Measurements from ENCODE around the gene ACAT2. TPM values are rescaled to one million over a fixed set of nuclear protein-coding genes. Genes with fewer than 3 reads are reported as not detected.

The ACAT2 gene
- total and polyA plus RNA-seq, 12 donors: 3.4 to 15.3 (median 5.8) TPM

DNA sequence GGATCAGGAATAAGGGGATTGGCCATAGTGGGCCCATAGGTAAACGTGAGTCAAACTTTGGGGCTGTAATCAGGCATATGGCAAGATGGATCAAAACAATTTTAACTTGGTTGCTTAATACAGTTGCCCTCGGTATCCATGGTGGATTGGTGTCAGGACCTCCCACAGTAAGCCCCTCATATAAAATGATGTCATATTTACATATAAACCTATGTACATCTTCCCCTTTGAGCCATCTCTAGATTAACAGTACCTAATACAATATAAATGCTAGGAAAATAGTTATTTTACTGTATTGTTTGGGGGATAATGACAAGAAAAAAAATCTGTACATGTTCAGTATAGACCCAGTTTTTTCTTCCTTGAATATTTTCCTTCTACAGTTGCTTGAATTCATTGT is 7.4 kb upstream of the ACAT2 start:
- TF ChIP-seq, protein P1, sequence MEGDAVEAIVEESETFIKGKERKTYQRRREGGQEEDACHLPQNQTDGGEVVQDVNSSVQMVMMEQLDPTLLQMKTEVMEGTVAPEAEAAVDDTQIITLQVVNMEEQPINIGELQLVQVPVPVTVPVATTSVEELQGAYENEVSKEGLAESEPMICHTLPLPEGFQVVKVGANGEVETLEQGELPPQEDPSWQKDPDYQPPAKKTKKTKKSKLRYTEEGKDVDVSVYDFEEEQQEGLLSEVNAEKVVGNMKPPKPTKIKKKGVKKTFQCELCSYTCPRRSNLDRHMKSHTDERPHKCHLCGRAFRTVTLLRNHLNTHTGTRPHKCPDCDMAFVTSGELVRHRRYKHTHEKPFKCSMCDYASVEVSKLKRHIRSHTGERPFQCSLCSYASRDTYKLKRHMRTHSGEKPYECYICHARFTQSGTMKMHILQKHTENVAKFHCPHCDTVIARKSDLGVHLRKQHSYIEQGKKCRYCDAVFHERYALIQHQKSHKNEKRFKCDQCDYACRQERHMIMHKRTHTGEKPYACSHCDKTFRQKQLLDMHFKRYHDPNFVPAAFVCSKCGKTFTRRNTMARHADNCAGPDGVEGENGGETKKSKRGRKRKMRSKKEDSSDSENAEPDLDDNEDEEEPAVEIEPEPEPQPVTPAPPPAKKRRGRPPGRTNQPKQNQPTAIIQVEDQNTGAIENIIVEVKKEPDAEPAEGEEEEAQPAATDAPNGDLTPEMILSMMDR (IDR thresholded peaks at IDR 0.05): no peak
- Histone ChIP-seq H3K27me3 (no peaks in the 10 kb centered on the region), H3K27ac (no peak overlapping the region), H3K4me3 (no peak overlapping the region), H3K36me3 (peaks cover 0 to 97% (median 31%) of the 10 kb centered on the region in 9 donors), H3K4me1 (no peaks in the 10 kb centered on the region), H3K9me3 (no peaks in the 10 kb centered on the region)
- ATAC-seq: no peak
- DNase-seq: no peak
- 83 to 84% methylated on average over 2 of the region's 2 CpGs for WGBS, 2 donors
- intact Hi-C loops (cut with DNase I): loop anchor here in 2 of 10 donors (5.0 to 10.0 kb wide), 2 partner anchors 33 to 60 kb away; partner anchors contain the start of genes SOD2 (in 1 of the 2) and TCP1 (in 1 of the 2)

DNA sequence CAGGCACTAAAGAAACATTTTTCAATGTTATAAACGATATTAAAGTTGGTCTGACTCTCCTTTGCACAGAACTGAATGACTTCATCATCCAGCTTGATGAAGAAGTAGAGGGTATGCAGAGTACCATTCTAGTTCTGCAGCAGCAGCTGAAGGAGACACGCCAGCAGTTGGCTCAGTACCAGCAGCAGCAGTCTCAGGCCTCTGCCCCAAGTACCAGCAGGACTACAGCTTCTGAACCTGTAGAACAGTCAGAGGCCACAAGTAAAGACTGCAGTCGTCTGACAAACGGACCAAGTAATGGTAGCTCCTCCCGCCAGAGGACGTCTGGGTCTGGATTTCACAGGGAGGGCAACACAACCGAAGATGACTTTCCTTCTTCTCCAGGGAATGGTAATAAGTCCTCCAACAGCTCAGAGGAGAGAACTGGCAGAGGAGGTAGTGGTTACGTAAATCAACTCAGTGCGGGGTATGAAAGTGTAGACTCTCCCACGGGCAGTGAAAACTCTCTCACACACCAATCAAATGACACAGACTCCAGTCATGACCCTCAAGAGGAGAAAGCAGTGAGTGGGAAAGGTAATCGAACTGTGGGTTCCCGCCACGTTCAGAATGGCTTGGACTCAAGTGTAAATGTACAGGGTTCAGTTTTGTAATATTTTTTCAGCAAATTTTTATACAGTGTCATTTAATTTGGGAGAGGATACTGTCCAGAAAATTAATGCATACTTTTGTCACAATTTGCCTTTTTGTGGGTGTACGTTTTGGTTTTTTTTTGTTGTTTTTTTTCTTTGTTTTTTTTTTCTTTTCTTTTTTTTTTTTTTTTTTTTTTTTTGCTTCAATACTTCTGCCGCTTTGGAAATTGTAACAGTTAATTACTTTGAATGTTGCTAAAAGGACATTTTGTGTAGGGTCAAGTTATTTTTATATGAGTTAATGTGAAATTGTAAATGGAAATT is 6.6 kb upstream of the ACAT2 start:
- DNase-seq (no peak), ATAC-seq (peak in 5 of 8 donors; percentile 10 to 51 (median 44))
- no peak overlapping the region for H3K27ac ChIP-seq

GRCh38 chr6:159756508-159756907 is 5.3 kb upstream of the ACAT2 start:
- 83 to 84% methylated on average over 4 of the region's 4 CpGs for WGBS, 2 donors
- H3K27me3 ChIP-seq: no peaks in the 10 kb centered on the region
- no peak overlapping the region for H3K4me3 ChIP-seq
- ATAC-seq: no peak
- TF ChIP-seq, protein P1 (IDR thresholded peaks at IDR 0.05): no peak
- no peaks in the 10 kb centered on the region for H3K9me3 ChIP-seq
- no peak for DNase-seq
- H3K27ac ChIP-seq: no peak overlapping the region
- H3K36me3 ChIP-seq: peaks cover 0 to 76% (median 24%) of the 10 kb centered on the region in 9 donors
- peaks cover 0 to 20% (median 12%) of the 10 kb centered on the region in 9 donors for H3K4me1 ChIP-seq
- intact Hi-C loops (cut with DNase I): loop anchor here in 1 of 10 donors (10.0 kb wide), 1 partner anchor 62 kb away; the partner anchor contains the start of gene SOD2

More for the DNA sequence above, 6.6 kb upstream of the ACAT2 start:
- Histone ChIP-seq H3K4me1 (peaks cover 0 to 7% (median 0%) of the 10 kb centered on the region in 9 donors), H3K27me3 (no peaks in the 10 kb centered on the region), H3K4me3 (no peak overlapping the region), H3K36me3 (peaks cover 0 to 88% (median 26%) of the 10 kb centered on the region in 9 donors), H3K9me3 (no peaks in the 10 kb centered on the region)
- 71 to 76% methylated on average over 15 of the region's 15 CpGs for WGBS, 2 donors
- intact Hi-C loops (cut with DNase I): loop anchor here in 2 of 10 donors (5.0 to 10.0 kb wide), 2 partner anchors 32 to 60 kb away; partner anchors contain the start of genes SOD2 (in 1 of the 2) and TCP1 (in 1 of the 2)
- TF ChIP-seq, protein P1 (IDR thresholded peaks at IDR 0.05): no peak

Measured in heart right ventricle (tissue), 16 donors.